Keratinocyte (primary cell): ENCODE results near the gene DNHD1.

Experiments
- CTCF ChIP-seq, 3 experiments: IDR thresholded peaks in 1 of 3; conservative IDR thresholded peaks in 1 of 3; optimal IDR thresholded peaks in 1 of 3; 2 replicates in 2 of 3; 3 replicates in 1 of 3; pipeline versions ENCODE3 to v1.5.1; 2011; ENCODE audit warnings: low read length in 3 of 3, mild to moderate bottlenecking in 3 of 3, moderate library complexity in 2 of 3, control low read depth in 1 of 3, inconsistent platforms in 1 of 3; ENCODE audit not compliant: insufficient read depth in 2 of 3; ENCODE audit errors: extremely low read depth in 1 of 3
- EZH2 ChIP-seq: IDR thresholded peaks from one replicate; pipeline ENCODE4 v1.6.1; 2012; ENCODE audit warnings: inconsistent platforms, mild to moderate bottlenecking, low read length, moderate library complexity

GRCh38 chr11:6548121-6548520, 51.0 kb downstream of the DNHD1 start:
- no peak for TF ChIP-seq EZH2
- no peak for TF ChIP-seq CTCF (optimal IDR thresholded peaks at IDR 0.05 in 1 of 3, IDR thresholded peaks at IDR 0.05 in 1 of 3, conservative IDR thresholded peaks at IDR 0.05 in 1 of 3; ENCODE audit: extremely low read depth in 1 of 3, insufficient read depth in 2 of 3, low read length in 3 of 3)
